Loucy (cell line): Measurements from ENCODE around the gene PRRC2B.

Experiments used
- H2AFZ ChIP-seq: fragments of 200-600 bp; sonication (generic); 2 replicates; pipeline ENCODE4 v1.6.0; 2016; ENCODE audit warnings: antibody characterized with exemption, mild to moderate bottlenecking, low read length, moderate library complexity
- H3F3A ChIP-seq: fragments of 200-600 bp; 2 replicates; pipeline ENCODE4 v1.6.0; 2016; ENCODE audit warnings: antibody characterized with exemption, low read depth, mild to moderate bottlenecking
- H3K27me3 ChIP-seq: fragments of 200-600 bp; sonication (generic); 2 replicates; pipeline ENCODE4 v1.6.1; 2014; ENCODE audit warnings: low read length, mild to moderate bottlenecking; ENCODE audit not compliant: insufficient read depth, poor library complexity, severe bottlenecking
- H3K36me3 ChIP-seq: fragments of 200-600 bp; sonication (generic); 2 replicates; pipeline ENCODE4 v1.6.1; 2016; ENCODE audit warnings: low read length; ENCODE audit not compliant: insufficient read depth
- H3K4me1 ChIP-seq: fragments of 200-600 bp; sonication (generic); 2 replicates; pipeline ENCODE4 v1.5.1; 2014; ENCODE audit warnings: low read length, mild to moderate bottlenecking; ENCODE audit not compliant: insufficient read depth, poor library complexity, severe bottlenecking
- H3K4me2 ChIP-seq: fragments of 200-600 bp; sonication (generic); 2 replicates; pipeline ENCODE4 v1.6.0; 2014; ENCODE audit warnings: antibody characterized with exemption, low read length, low read depth, mild to moderate bottlenecking; ENCODE audit not compliant: poor library complexity, severe bottlenecking
- H3K4me3 ChIP-seq: fragments of 200-600 bp; sonication (generic); 2 replicates; pipeline ENCODE4 v1.5.1; 2014; ENCODE audit warnings: low read length, mild to moderate bottlenecking, mixed read lengths; ENCODE audit not compliant: poor library complexity, severe bottlenecking
- H3K79me2 ChIP-seq: fragments of 200-600 bp; sonication (generic); 2 replicates; pipeline ENCODE4 v1.6.1; 2014; ENCODE audit warnings: low read length; ENCODE audit not compliant: insufficient read depth
- H3K9ac ChIP-seq: fragments of 200-600 bp; sonication (generic); 2 replicates; pipeline ENCODE4 v1.6.0; 2014; ENCODE audit warnings: mild to moderate bottlenecking, low read depth, low read length, moderate library complexity; ENCODE audit not compliant: poor library complexity, severe bottlenecking
- H3K9me2 ChIP-seq: fragments of 200-600 bp; sonication (generic); replicated peaks from 2 replicates; pipeline ENCODE4 v1.6.1; 2016; ENCODE audit warnings: low read depth, low read length, mixed read lengths
- H3K9me3 ChIP-seq: fragments of 200-600 bp; sonication (generic); 2 replicates; pipeline ENCODE4 v1.6.1; 2014; ENCODE audit warnings: mild to moderate bottlenecking, antibody characterized with exemption, low read length, low read depth; ENCODE audit not compliant: insufficient read depth
- H4K20me1 ChIP-seq: fragments of 200-600 bp; sonication (generic); 2 replicates; pipeline ENCODE4 v1.6.0; 2014; ENCODE audit warnings: antibody characterized with exemption, low read length, mild to moderate bottlenecking; ENCODE audit not compliant: insufficient read depth, poor library complexity, severe bottlenecking
- EZH2phosphoT487 ChIP-seq: fragments of 200-600 bp; IDR thresholded peaks from 2 replicates; pipeline ENCODE4 v1.6.1; 2018; ENCODE audit warnings: antibody characterized with exemption, mild to moderate bottlenecking, moderate library complexity, borderline replicate concordance
- TF ChIP-seq, protein P1 (sequence below): fragments of 200-600 bp; sonication (generic); conservative IDR thresholded peaks from 2 replicates; pipeline ENCODE4 v1.5.1; 2014; ENCODE audit warnings: mild to moderate bottlenecking, antibody characterized with exemption, low read length

Gene PRRC2B

DNA sequence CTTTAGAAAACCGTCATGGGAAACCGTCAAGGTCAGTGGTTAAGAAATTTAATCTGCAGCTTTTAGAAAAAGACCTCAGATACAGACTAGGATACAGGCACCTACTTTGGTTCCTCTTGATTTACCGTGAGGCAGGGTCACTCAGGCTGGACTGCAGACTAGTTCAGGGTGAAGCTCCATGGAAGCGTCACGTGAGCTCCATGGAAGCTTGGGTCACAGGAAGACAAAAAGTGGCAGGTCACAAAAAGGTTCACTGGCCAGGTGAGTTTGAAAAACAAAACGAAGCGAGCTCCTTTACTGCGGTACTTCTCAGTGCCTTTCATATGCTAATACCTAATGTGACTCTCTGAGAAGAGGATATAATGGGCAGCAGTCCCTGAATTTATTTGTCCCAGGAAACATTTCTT lies 43.0 kb downstream of the PRRC2B start:
- Histone ChIP-seq H3K4me2 (no peak overlapping the region), H3K36me3 (peaks cover 100% of the 10 kb centered on the region), H3K27me3 (no peaks in the 10 kb centered on the region), H3F3A (no peaks in the 10 kb centered on the region), H3K9ac (no peak overlapping the region), H3K4me3 (no peak overlapping the region), H2AFZ (no peak overlapping the region), H3K9me3 (no peaks in the 10 kb centered on the region), H3K9me2 (no peaks in the 10 kb centered on the region), H3K4me1 (no peaks in the 10 kb centered on the region), H4K20me1 (peaks cover 55% of the 10 kb centered on the region), H3K79me2 (peaks cover 49% of the 10 kb centered on the region)
- TF ChIP-seq, protein P1, sequence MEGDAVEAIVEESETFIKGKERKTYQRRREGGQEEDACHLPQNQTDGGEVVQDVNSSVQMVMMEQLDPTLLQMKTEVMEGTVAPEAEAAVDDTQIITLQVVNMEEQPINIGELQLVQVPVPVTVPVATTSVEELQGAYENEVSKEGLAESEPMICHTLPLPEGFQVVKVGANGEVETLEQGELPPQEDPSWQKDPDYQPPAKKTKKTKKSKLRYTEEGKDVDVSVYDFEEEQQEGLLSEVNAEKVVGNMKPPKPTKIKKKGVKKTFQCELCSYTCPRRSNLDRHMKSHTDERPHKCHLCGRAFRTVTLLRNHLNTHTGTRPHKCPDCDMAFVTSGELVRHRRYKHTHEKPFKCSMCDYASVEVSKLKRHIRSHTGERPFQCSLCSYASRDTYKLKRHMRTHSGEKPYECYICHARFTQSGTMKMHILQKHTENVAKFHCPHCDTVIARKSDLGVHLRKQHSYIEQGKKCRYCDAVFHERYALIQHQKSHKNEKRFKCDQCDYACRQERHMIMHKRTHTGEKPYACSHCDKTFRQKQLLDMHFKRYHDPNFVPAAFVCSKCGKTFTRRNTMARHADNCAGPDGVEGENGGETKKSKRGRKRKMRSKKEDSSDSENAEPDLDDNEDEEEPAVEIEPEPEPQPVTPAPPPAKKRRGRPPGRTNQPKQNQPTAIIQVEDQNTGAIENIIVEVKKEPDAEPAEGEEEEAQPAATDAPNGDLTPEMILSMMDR, result no peak
- TF ChIP-seq EZH2phosphoT487, result no peak

DNA sequence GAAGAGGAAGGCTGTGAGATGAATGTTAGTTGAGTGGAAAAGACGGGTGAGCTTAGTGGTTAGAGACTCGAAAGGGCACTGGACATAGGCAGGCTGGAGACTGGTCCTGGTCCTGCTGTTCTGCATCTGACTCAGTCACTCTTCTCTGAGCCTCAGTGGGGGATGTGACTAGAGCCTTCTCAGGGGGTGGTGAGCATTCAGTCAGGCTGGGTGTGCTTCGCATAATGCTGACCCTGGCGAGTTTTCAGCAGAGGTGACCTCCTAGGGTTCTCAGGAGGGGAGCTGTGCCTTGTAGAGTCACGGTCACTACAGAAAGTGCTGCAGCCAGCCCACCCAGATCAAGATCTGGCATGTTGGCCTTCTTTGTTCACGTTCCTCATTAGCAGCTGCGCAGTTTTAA lies 44.3 kb downstream of the PRRC2B start:
- peaks cover 36% of the 10 kb centered on the region; the same call in 1 of the 2 replicates for H3K79me2 ChIP-seq
- TF ChIP-seq EZH2phosphoT487, result no peak
- TF ChIP-seq, protein P1, result no peak
- no peaks in the 10 kb centered on the region for H3K27me3 ChIP-seq
- peaks cover 96% of the 10 kb centered on the region for H3K36me3 ChIP-seq
- H3K9me2 ChIP-seq, result no peaks in the 10 kb centered on the region
- no peak overlapping the region for H3K4me3 ChIP-seq
- peaks cover 49% of the 10 kb centered on the region for H4K20me1 ChIP-seq
- H3K4me2 ChIP-seq, result no peak overlapping the region
- no peaks in the 10 kb centered on the region for H3K4me1 ChIP-seq
- no peaks in the 10 kb centered on the region for H3F3A ChIP-seq
- H2AFZ ChIP-seq, result no peak overlapping the region
- H3K9ac ChIP-seq, result no peak overlapping the region
- no peaks in the 10 kb centered on the region for H3K9me3 ChIP-seq

DNA sequence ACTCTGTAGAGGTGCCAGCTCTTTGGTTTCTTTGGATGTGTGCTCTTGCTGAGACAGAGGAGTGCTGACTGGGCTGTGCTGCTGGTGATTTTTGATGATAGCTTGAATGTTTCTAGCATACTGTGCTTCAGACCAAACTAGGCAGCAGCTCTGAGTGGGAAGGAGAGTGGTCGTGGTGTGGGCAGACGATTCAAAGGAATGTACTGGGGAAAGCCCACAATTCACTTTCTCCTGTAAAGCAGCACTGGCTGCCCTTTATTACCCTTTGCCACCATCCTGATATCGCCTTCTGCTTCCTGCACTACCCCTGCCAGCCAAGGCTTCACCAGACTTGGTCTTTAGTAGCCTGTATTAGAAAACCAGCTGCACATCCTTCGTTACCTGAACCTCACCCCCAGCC lies 45.3 kb downstream of the PRRC2B start:
- Histone ChIP-seq H3K79me2 (peaks cover 27% of the 10 kb centered on the region; the same call in 1 of the 2 replicates), H2AFZ (no peak overlapping the region), H3K4me3 (no peak overlapping the region), H3K9ac (no peak overlapping the region), H3K9me2 (no peaks in the 10 kb centered on the region), H3K4me2 (no peak overlapping the region), H3K36me3 (peaks cover 94% of the 10 kb centered on the region), H3K27me3 (no peaks in the 10 kb centered on the region), H3K9me3 (no peaks in the 10 kb centered on the region), H3F3A (no peaks in the 10 kb centered on the region), H3K4me1 (no peaks in the 10 kb centered on the region), H4K20me1 (peaks cover 38% of the 10 kb centered on the region)
- TF ChIP-seq EZH2phosphoT487, result no peak
- TF ChIP-seq, protein P1, result no peak
